Astrocyte (in vitro differentiated cells and primary cell): Measurements from ENCODE around the gene CYSTM1. TPM values are rescaled to one million over a fixed set of nuclear protein-coding genes. Genes with fewer than 3 reads are reported as not detected.

Source experiments
- DNase-seq: peaks from one replicate; pipeline ENCODE4 v3.0.0-alpha.2; 2010; ENCODE audit warnings: low read depth
- FAIRE-seq: peaks from 2 replicates; lab custom pipeline; 2011; peaks lifted over from hg19 to GRCh38; lab: Jason Lieb, UNC
- H2AFZ ChIP-seq: 2 replicates; pipeline ENCODE4 v1.6.0; 2012; ENCODE audit warnings: low read depth, low read length, inconsistent platforms
- H3K27ac ChIP-seq: 2 replicates; pipeline ENCODE4 v1.5.1; 2011; ENCODE audit warnings: low read depth, low read length, inconsistent platforms
- H3K27me3 ChIP-seq: 2 replicates; pipeline ENCODE4 v1.6.0; 2011; ENCODE audit warnings: low read length, inconsistent platforms; ENCODE audit not compliant: insufficient read depth
- H3K36me3 ChIP-seq: 2 replicates; pipeline ENCODE4 v1.5.1; 2011; ENCODE audit warnings: low read length, inconsistent platforms; ENCODE audit not compliant: insufficient read depth
- H3K4me1 ChIP-seq: 2 replicates; pipeline ENCODE4 v1.5.1; 2011; ENCODE audit warnings: low read length, inconsistent platforms; ENCODE audit not compliant: insufficient read depth
- H3K4me2 ChIP-seq: 2 replicates; pipeline ENCODE4 v1.6.0; 2012; ENCODE audit warnings: low read length, inconsistent platforms
- H3K4me3 ChIP-seq: 2 replicates; pipeline ENCODE4 v1.5.1; 2011; ENCODE audit warnings: low read depth, mild to moderate bottlenecking, low read length, inconsistent platforms; ENCODE audit not compliant: insufficient read depth
- H3K79me2 ChIP-seq: 2 replicates; pipeline ENCODE4 v1.6.0; 2012; ENCODE audit warnings: mild to moderate bottlenecking, low read length, inconsistent platforms; ENCODE audit not compliant: insufficient read depth
- H3K9ac ChIP-seq: 2 replicates; pipeline ENCODE4 v1.6.0; 2012; ENCODE audit warnings: mild to moderate bottlenecking, low read length, inconsistent platforms
- H3K9me3 ChIP-seq: 2 replicates; pipeline ENCODE4 v1.5.1; 2012; ENCODE audit warnings: low read depth, mild to moderate bottlenecking, low read length, inconsistent platforms; ENCODE audit not compliant: insufficient read depth
- H4K20me1 ChIP-seq: 2 replicates; pipeline ENCODE4 v1.6.0; 2012; ENCODE audit warnings: low read length, inconsistent platforms; ENCODE audit not compliant: insufficient read depth
- H3K27ac Mint-ChIP-seq: one replicate; pipeline ENCODE4 v1.8.0; 2021; ENCODE audit warnings: mild to moderate bottlenecking, mixed read lengths; ENCODE audit not compliant: unreplicated experiment
- H3K27me3 Mint-ChIP-seq: one replicate; pipeline ENCODE4 v1.8.0; 2021; ENCODE audit warnings: low read depth, mixed read lengths; ENCODE audit not compliant: unreplicated experiment
- H3K36me3 Mint-ChIP-seq: one replicate; pipeline ENCODE4 v1.8.0; 2021; ENCODE audit warnings: low read depth, mixed read lengths; ENCODE audit not compliant: unreplicated experiment
- H3K4me1 Mint-ChIP-seq: one replicate; pipeline ENCODE4 v1.8.0; 2021; ENCODE audit warnings: low read depth, mixed read lengths; ENCODE audit not compliant: unreplicated experiment
- H3K4me3 Mint-ChIP-seq: one replicate; pipeline ENCODE4 v1.8.0; 2021; ENCODE audit warnings: mild to moderate bottlenecking, moderate library complexity, mixed read lengths; ENCODE audit not compliant: unreplicated experiment
- H3K9me3 Mint-ChIP-seq: one replicate; pipeline ENCODE4 v1.8.0; 2021; ENCODE audit warnings: mild to moderate bottlenecking, mixed read lengths; ENCODE audit not compliant: unreplicated experiment
- EZH2 ChIP-seq: IDR thresholded peaks from 2 replicates; pipeline ENCODE4 v1.6.1; 2012; ENCODE audit warnings: mild to moderate bottlenecking, low read length, inconsistent platforms; ENCODE audit not compliant: insufficient read depth
- total RNA-seq: library from RNA; stranded (reverse); gene quantifications from 2 replicates; pipeline ENCODE4 v1.2.1, GENCODE V29; 2021
- TF ChIP-seq, protein P1 (sequence below): IDR thresholded peaks from 2 replicates; pipeline ENCODE4 v1.5.1; 2011; ENCODE audit warnings: low read depth, mild to moderate bottlenecking, inconsistent platforms, low read length, moderate library complexity; ENCODE audit not compliant: insufficient read depth

Gene CYSTM1
- total RNA-seq, 1 donor from 2014 or later: 46.3 TPM

DNA sequence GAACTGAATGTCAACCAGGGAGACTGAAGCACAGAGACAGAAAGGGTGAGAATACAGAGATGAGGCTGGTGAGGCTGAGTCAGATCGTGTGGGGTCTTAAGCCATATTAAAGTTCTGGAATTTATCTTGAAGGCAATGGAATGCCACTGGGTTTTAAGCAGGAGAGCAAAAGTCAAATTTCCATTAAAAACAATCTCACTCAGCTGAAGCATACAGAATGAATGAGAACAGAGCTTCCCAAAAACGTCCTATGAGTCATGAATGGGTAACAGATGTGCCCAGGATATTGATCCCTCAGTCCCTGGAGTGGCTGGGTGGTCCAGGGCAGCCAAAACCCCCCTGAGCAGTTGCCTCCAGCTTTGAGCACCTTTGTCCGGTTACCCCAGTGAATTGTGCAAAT, 83.0 kb downstream of the CYSTM1 start:
- DNase-seq (peak; percentile 54), FAIRE-seq (no peak)
- Mint-ChIP-seq H3K9me3 (no peaks in the 10 kb centered on the region), H3K27ac (peak overlapping the region; percentile 66), H3K27me3 (no peaks in the 10 kb centered on the region), H3K4me1 (peaks cover 53% of the 10 kb centered on the region), H3K4me3 (peak overlapping the region; percentile 30), H3K36me3 (peaks cover 5% of the 10 kb centered on the region)
- H3K27me3 ChIP-seq: no peaks in the 10 kb centered on the region
- peaks cover 29% of the 10 kb centered on the region for H4K20me1 ChIP-seq
- peak overlapping the region; percentile 67 for H3K27ac ChIP-seq
- no peak overlapping the region for H3K4me3 ChIP-seq
- peak overlapping the region; percentile 58 for H3K4me2 ChIP-seq
- H3K4me1 ChIP-seq: peaks cover 32% of the 10 kb centered on the region
- peak overlapping the region; percentile 54 for H3K9ac ChIP-seq
- H3K9me3 ChIP-seq: no peaks in the 10 kb centered on the region
- H3K79me2 ChIP-seq: peaks cover 88% of the 10 kb centered on the region
- H2AFZ ChIP-seq: no peak overlapping the region
- H3K36me3 ChIP-seq: no peaks in the 10 kb centered on the region
- TF ChIP-seq EZH2: no peak
- TF ChIP-seq, protein P1, sequence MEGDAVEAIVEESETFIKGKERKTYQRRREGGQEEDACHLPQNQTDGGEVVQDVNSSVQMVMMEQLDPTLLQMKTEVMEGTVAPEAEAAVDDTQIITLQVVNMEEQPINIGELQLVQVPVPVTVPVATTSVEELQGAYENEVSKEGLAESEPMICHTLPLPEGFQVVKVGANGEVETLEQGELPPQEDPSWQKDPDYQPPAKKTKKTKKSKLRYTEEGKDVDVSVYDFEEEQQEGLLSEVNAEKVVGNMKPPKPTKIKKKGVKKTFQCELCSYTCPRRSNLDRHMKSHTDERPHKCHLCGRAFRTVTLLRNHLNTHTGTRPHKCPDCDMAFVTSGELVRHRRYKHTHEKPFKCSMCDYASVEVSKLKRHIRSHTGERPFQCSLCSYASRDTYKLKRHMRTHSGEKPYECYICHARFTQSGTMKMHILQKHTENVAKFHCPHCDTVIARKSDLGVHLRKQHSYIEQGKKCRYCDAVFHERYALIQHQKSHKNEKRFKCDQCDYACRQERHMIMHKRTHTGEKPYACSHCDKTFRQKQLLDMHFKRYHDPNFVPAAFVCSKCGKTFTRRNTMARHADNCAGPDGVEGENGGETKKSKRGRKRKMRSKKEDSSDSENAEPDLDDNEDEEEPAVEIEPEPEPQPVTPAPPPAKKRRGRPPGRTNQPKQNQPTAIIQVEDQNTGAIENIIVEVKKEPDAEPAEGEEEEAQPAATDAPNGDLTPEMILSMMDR: no peak

GRCh38 chr5:140258873-140259272, 83.9 kb downstream of the CYSTM1 start:
- Histone ChIP-seq H3K9me3 (no peaks in the 10 kb centered on the region), H3K4me1 (peaks cover 29% of the 10 kb centered on the region), H3K27me3 (no peaks in the 10 kb centered on the region), H3K36me3 (no peaks in the 10 kb centered on the region), H3K4me3 (no peak overlapping the region), H3K79me2 (peaks cover 84% of the 10 kb centered on the region), H3K27ac (peak overlapping the region; percentile 67), H3K4me2 (no peak overlapping the region), H2AFZ (no peak overlapping the region), H3K9ac (no peak overlapping the region), H4K20me1 (peaks cover 29% of the 10 kb centered on the region)
- DNase-seq (no peak), FAIRE-seq (no peak)
- no peak overlapping the region for H3K4me3 Mint-ChIP-seq
- peaks cover 5% of the 10 kb centered on the region for H3K36me3 Mint-ChIP-seq
- TF ChIP-seq, protein P1: no peak
- TF ChIP-seq EZH2: no peak
- peaks cover 49% of the 10 kb centered on the region for H3K4me1 Mint-ChIP-seq
- H3K9me3 Mint-ChIP-seq: no peaks in the 10 kb centered on the region
- peak overlapping the region; percentile 43 for H3K27ac Mint-ChIP-seq
- no peaks in the 10 kb centered on the region for H3K27me3 Mint-ChIP-seq

GRCh38 chr5:140259500-140259899, 84.5 kb downstream of the CYSTM1 start:
- H4K20me1 ChIP-seq: peaks cover 29% of the 10 kb centered on the region
- peaks cover 29% of the 10 kb centered on the region for H3K4me1 ChIP-seq
- FAIRE-seq: no peak
- no peaks in the 10 kb centered on the region for H3K27me3 ChIP-seq
- peaks cover 51% of the 10 kb centered on the region for H3K4me1 Mint-ChIP-seq
- no peak overlapping the region for H3K4me3 Mint-ChIP-seq
- H3K9me3 ChIP-seq: no peaks in the 10 kb centered on the region
- H3K4me2 ChIP-seq: no peak overlapping the region
- no peak overlapping the region for H2AFZ ChIP-seq
- no peak for TF ChIP-seq EZH2
- no peaks in the 10 kb centered on the region for H3K36me3 ChIP-seq
- no peaks in the 10 kb centered on the region for H3K9me3 Mint-ChIP-seq
- no peak overlapping the region for H3K27ac ChIP-seq
- H3K9ac ChIP-seq: no peak overlapping the region
- H3K27me3 Mint-ChIP-seq: no peaks in the 10 kb centered on the region
- peaks cover 5% of the 10 kb centered on the region for H3K36me3 Mint-ChIP-seq
- no peak overlapping the region for H3K4me3 ChIP-seq
- peaks cover 84% of the 10 kb centered on the region for H3K79me2 ChIP-seq
- H3K27ac Mint-ChIP-seq: no peak overlapping the region
- no peak for DNase-seq
